ENCODE measurements around the gene TTF1.

The TTF1 gene

GRCh38 chr9:132410642-132411041, 4.0 kb upstream of the TTF1 start:
- ChIA-PET POLR2A (no interaction called here), CTCF (interaction anchor here (0.6 to 1.6 kb wide), 8 partner anchors 12 to 489 kb away, joined by 3 to 6 read pairs (median 4); no protein-coding TSS in a partner anchor)
- TF ChIP-seq CTCF (IDR thresholded peaks at IDR 0.05; ENCODE audit: insufficient read depth, low read length, missing control alignments) = no peak
- no peak for DNase-seq (ENCODE audit: low read depth, low spot score)
- peak overlapping the region; percentile 58 for H3K4me3 ChIP-seq (ENCODE audit: low read depth, low read length)

DNA sequence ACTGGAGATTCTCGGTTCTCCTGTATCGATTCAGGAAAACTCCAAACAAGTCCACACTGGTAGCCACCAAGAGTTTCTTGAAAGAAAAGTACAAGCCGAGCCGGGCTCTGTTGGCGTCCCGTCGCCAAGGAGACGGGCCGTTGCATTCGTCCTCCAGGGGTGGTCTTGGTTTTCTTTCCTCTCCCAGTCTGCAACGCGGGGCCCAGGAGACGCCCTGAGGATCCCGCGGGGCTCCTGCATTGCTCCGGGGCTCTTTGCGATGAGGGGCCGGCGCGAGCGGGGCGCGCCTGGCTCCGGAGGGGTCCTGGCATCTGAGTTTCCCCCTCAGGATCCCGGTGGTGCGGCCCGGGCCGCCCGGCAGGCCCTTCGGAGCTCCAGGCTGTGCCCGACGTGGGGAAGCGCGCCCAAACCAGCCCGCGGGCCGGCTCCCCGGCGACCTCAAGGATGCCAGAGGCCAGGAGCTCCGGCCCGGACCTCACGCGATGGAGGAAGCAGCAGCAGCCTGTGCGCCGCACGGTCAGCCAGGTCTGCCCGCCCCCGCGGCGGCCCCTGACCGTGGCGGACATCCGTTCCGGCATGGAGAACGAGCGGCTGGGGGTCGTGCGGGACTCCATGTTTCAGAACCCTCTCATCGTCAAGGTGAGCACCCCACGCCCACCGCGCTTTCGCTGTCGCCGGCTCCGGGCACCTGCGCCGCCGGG, 3.3 kb upstream of the TTF1 start, which contains the start of gene CFAP77:
TSS of gene CFAP77 (plus strand) at position 384 of the 701 bp plus-strand sequence. CDS start at position 445, 61 bp downstream.
- ChIA-PET CTCF (interaction anchor here (1.1 to 1.6 kb wide), 6 partner anchors 13 to 490 kb away, joined by 3 to 6 read pairs (median 4); no protein-coding TSS in a partner anchor), POLR2A (no interaction called here)
- no peak for DNase-seq (ENCODE audit: low read depth, low spot score)
- H3K4me3 ChIP-seq (ENCODE audit: low read depth, low read length) = peak within 1 kb of the TSS; percentile 58
- no peak for TF ChIP-seq CTCF (IDR thresholded peaks at IDR 0.05; ENCODE audit: insufficient read depth, low read length, missing control alignments)

GRCh38 chr9:132408521-132408920, 1.9 kb upstream of the TTF1 start:
- CTCF ChIA-PET = no interaction called here
- no peak for TF ChIP-seq CTCF (IDR thresholded peaks at IDR 0.05; ENCODE audit: insufficient read depth, low read length, missing control alignments)
- POLR2A ChIA-PET = no interaction called here
- DNase-seq (ENCODE audit: low read depth, low spot score) = no peak
- H3K4me3 ChIP-seq (ENCODE audit: low read depth, low read length) = no peak overlapping the region

- no peak for TF ChIP-seq CTCF (IDR thresholded peaks at IDR 0.05; ENCODE audit: insufficient read depth, low read length, missing control alignments)
- ChIA-PET POLR2A (no interaction called here), CTCF (interaction anchor here (0.9 kb wide), 1 partner anchor 18 kb away, joined by 3 read pairs; no protein-coding TSS in a partner anchor)
- no peak overlapping the region for H3K4me3 ChIP-seq (ENCODE audit: low read depth, low read length)
- DNase-seq (ENCODE audit: low read depth, low spot score) = no peak
These were observed 556 bp upstream of the TTF1 start for GRCh38 chr9:132407196-132407595.

GRCh38 chr9:132404228-132404881, 2.3 kb downstream of the TTF1 start:
- POLR2A ChIA-PET = no interaction called here

More at GRCh38 chr9:132404228-132404881, 2.3 kb downstream of the TTF1 start:
- H3K4me3 ChIP-seq (ENCODE audit: low read depth, low read length) = no peak overlapping the region; the same call in 1 of the 2 replicates
- no peak for DNase-seq (ENCODE audit: low read depth, low spot score)
- no peak for TF ChIP-seq CTCF (IDR thresholded peaks at IDR 0.05; ENCODE audit: insufficient read depth, low read length, missing control alignments)
- CTCF ChIA-PET = no interaction called here
